Spleen (tissue), 7 donors: ENCODE results near the gene CLASP1.

ENCODE experiments used
- POLR2A ChIP-seq, 3 donors: fragments of 450-650 bp; IDR thresholded peaks; one replicate each; pipeline ENCODE4 v1.5.1; 2017; ENCODE audit warnings: antibody characterized with exemption in 3 of 3, mild to moderate bottlenecking in 1 of 3
- POLR2AphosphoS5 ChIP-seq, 3 donors: sonication (generic); formaldehyde crosslinking; IDR thresholded peaks; one replicate each; pipeline ENCODE4 v1.5.1; 2017; ENCODE audit warnings: antibody characterized with exemption in 3 of 3
- TF ChIP-seq, protein P1 (sequence below), 11 experiments: fragments of 200-600 bp in 7 of 11; fragments of 450-650 bp in 4 of 11; sonication (generic) in 4 of 11; IDR thresholded peaks in 8 of 11; conservative IDR thresholded peaks in 3 of 11; 1 replicate in 7 of 11; 2 replicates in 4 of 11; pipeline versions ENCODE4 v1.4.0 to v1.8.0; 2016 to 2021; ENCODE audit warnings: antibody characterized with exemption in 11 of 11, inconsistent platforms in 4 of 11, mild to moderate bottlenecking in 1 of 11
- donor health status: DM: no; HTN: no; CAD: no; lungs with moderate emphysema.
- donor health status: DM: no; HTN: no; CAD: no.
- donor health status: DM: no; HTN: no; CAD: no.

DNA sequence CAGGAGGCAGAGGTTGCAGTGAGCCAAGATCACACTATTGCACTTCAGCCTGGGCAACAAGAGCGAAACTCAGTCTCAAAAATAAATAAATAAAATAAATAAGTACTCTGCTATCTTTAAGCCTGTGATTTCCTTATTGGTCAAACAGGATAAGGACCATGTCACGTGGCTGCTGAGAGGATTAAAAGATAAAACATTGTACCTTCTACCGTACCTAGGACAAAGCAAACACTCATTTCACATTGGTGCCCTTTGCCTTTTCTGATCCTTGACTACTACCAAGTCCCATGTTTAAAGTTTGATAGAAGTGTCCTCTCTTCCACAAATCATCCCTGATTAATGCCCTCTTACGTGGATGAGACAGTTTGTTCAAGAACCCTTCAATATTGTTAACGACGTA, 244.0 kb downstream of the CLASP1 start:
- TF ChIP-seq, protein P1, sequence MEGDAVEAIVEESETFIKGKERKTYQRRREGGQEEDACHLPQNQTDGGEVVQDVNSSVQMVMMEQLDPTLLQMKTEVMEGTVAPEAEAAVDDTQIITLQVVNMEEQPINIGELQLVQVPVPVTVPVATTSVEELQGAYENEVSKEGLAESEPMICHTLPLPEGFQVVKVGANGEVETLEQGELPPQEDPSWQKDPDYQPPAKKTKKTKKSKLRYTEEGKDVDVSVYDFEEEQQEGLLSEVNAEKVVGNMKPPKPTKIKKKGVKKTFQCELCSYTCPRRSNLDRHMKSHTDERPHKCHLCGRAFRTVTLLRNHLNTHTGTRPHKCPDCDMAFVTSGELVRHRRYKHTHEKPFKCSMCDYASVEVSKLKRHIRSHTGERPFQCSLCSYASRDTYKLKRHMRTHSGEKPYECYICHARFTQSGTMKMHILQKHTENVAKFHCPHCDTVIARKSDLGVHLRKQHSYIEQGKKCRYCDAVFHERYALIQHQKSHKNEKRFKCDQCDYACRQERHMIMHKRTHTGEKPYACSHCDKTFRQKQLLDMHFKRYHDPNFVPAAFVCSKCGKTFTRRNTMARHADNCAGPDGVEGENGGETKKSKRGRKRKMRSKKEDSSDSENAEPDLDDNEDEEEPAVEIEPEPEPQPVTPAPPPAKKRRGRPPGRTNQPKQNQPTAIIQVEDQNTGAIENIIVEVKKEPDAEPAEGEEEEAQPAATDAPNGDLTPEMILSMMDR (IDR thresholded peaks at IDR 0.05 in 8 of 11, conservative IDR thresholded peaks at IDR 0.05 in 3 of 11): no peak
- TF ChIP-seq POLR2A (IDR thresholded peaks at IDR 0.05) (no peak), POLR2AphosphoS5 (IDR thresholded peaks at IDR 0.05) (no peak)
